ENCODE measurements around the gene LCORL.
"Not testable (repeated sequence)": the region's sequence is repeated elsewhere in the genome, so short reads cannot be mapped to it uniquely, and the experiment has no call there.

Gene LCORL

DNA sequence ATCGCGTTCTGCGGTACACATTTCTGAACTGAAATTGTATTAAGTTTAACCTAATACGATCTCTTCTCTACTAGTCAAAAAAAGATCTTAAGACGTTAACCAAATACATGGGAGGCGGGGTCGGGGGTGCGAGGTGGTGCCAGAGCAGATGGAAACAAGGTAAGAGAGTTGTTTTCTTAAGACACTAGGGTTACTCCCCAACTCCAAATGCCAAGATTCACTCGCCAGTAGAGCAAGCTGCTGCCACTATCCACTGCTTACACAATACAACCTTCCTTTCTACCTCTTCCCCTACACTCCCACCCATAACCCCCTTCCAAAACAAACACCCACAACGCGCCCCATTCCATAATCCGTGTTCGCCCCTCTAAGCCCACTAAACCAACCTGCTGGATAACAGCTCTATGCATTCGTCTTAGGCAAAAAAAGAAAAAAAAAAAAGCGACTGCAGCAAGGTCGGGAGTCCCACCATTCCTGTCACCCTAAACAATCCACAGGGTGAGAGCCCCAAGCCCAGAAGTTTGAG lies 1.3 kb downstream of the LCORL start:
- DNase-seq (ENCODE audit: low read depth) = peak; percentile 18

DNA sequence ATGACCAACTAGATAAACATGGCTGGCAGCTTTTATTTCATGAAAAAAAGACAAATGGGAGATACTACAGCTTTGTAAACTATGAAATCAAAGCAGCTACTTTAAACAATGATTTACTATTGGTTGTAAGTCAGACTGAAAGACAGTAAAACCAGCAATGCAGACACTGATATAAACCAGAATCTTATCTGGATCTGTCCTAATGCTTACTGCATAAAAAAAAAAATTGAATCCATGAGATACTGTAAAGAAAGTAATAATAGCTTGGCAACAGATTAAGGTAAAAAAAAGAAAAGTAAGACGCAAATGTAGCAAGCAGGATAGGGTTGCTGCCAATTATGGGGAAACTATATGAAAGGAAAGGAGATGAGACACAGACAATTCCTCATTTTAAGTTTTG lies 7.3 kb downstream of the LCORL start:
- no peak for DNase-seq (ENCODE audit: low read depth)

DNA sequence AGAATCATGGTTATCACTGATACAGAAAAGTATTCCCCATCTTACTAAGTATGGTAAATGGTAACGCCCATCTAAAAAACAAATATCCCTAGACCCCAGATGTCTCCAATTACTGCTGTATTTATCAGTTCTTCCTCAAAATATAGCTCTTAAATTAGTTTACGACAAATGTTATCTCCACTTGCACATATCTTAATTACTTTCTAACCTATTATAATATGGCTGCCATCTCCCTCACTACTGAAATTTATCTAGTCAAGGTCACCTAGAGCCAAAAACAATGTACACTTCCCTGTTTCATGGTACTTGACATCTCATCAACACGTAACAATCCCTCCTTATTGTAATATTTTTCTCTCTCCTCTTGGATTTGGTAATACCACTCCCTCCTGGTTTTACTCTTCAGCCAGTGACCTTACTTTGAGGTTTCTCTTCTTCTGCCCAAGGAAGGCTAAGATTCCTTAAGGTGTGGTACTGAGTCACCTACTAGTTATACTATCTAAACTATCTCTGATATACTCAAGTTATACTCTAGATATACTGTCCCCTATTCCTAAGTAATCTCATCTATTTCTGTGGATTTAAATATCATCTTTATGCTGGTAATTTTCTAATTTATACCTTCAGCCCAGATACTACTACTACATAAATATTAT lies 8.6 kb downstream of the LCORL start:
- no peak for DNase-seq (ENCODE audit: low read depth)

DNA sequence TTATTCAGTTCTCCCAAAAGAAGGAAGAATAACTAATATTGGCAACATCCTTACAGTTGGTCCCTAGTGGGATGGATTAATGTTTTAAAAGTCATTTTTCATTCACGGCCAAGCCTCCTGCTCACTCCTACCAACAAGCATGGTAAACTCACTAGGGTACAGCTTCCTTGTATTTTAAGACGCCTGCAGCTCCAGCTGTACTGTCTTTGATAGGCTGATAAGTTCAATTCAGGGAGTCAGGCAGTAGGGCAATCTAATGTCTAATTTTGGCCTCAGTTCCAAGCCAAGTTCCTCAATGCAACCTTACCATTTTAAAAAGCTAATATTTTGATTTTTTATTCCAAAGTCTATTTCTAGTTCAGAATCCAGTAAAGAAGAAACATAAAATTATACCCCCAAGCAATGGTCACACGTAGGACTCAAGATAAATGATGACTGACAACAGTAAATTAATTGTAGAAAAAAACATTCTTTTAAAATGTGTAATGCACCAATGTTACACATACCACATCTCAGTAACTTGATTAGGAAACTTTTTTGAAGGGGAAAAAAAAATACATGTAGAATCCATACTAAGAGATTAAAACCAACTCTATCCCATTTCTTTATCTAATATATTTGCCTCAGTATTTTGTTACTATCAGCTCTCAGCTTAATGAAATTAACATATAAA lies 9.3 kb downstream of the LCORL start:
- DNase-seq (ENCODE audit: low read depth) = no peak

DNA sequence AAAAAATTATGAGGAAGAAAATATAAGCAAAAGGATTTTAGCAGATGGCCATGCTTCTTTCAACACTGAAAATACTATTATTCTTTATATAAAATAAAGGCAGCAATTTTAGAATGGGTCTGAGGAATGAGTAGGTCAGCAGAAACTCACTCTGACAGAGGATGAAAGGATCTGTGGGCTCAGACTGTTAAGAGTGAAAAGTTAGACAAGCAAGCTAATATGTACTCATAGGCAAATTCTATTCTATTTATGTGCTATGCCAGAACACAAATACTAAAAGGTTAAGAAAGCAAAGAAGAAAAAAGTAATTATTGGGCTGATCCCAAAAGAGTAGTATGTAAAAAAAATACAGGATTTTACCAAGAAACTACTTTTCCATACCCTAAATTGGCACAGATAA lies 13.9 kb downstream of the LCORL start:
- no peak for DNase-seq (ENCODE audit: low read depth)

DNA sequence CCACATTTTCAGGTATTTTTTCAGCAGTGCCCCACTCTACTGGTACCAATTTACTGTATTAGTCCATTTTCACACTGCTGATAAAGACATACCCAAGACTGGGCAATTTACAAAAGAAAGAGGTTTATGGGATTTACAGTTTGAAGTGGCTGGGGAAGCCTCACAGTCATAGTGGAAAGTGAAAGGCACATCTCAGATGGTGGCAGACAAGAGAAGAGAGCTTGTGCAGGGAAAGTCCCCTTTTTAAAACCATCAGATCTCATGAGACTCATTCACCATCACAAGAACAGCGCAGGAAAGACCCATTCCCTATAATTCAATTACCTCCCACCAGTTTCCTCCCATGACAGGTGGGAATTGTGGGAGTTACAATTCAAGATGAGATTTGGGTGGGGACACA lies 15.1 kb downstream of the LCORL start:
- not testable (repeated sequence) for DNase-seq (ENCODE audit: low read depth)

DNA sequence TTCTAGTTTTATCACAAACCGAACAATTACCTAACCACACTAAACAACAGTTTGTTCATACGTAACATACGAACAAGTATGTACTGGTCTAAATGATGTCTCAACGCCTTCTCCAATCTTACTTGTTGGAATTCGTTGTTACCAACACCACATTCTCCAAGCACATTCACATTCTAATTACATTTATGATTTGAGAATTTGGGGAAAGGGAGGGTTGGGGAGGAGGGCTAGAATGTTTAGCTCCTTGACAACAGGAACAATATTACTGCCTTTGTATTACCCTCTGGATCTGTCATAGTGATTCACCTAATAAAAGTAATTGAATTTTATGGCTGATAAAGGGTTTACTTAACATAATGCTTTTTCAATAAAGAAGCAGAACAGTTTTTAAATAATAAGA lies 24.4 kb downstream of the LCORL start:
- no peak for DNase-seq (ENCODE audit: low read depth)

DNA sequence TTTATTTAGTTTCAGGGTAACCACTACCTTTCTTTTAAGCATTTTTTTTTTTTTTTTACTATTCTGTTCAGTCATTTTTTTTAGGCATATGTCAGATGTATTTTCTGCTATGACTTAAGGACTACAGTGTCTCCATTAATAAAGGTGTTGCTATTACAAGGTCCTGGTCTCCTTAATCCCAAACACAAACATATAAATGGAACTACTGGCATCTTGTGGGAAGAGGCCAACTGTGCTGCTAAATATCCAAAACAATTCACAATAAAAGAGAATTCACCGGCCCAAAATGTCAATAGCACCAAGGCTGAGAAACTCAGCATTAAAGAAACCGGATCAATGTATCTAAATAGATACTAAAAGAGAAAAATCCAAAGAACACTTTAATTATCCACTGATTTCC lies 26.4 kb downstream of the LCORL start:
- DNase-seq (ENCODE audit: low read depth) = no peak

DNA sequence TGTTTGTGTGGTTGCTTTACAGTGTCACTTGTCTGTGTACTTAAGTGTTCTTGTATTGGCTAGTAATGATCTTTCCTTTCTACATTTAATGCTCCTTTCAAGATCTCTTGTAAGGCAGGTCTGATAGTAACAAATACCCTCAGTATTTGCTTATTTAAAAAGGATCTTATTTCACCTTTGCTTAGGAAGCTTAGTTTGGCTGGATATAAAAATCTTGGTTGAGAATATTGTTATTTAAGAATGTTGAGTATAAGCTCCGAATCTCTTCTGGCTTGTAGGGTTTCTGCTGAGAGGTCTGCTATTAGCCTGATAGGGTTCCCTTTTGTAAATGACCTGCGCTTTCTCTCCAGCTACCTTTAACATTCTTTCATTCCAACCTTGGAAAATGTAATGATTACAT lies 35.7 kb downstream of the LCORL start:
- no peak for DNase-seq (ENCODE audit: low read depth)

DNA sequence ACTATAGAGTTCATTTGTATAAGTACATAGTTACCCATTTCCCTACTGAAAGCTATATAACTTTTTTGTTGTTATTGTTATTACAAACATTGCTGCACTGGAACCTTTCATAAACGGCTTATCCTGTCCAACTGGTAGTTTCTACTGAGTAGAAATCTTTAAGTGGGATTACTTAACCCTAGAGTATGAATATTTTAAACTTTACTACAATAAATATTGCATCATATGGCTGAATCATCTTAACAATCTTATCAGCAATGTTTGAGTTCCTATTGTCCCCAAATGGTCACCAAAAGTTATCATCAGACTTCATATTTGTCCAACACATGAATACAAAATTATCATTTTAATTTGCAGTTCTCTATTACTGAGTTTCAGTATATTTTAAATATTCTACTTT lies 40.5 kb downstream of the LCORL start:
- no peak for DNase-seq (ENCODE audit: low read depth)

DNA sequence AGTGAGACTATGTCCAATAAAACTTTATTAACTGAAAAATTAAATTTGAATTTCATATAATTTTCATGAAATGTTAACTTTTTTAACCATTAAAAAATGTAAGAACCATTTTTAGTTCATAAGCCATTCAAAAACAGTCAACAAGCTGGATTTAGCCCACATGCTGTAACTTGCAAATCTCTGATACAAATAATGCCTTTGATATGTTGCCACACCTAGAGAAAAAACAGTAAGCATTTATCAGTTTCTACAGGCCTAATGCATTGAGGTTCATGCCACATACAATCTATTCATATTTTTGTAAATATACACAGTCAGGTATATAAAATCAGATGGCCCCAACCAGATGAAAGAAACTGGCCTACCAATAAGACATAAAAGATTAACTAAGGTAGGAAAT lies 52.8 kb downstream of the LCORL start:
- DNase-seq (ENCODE audit: low read depth) = no peak

DNA sequence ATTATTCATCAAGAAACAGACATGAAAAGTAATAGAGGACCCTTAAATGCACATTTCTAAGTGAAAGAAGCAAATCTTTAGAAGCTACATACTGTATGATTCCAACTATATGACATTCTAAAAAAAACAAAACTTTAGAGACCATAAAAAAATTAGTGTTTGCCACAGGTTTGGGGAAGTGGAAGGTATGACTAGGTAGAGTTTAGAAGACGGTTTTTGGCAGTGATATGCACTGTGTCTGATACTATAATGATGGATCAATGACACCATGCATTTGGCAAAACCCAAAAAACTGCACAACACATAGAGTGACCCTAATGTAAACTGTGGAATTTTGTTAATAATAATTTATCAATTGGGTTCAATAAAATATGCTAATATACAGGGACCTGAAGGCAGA lies 54.5 kb downstream of the LCORL start:
- DNase-seq (ENCODE audit: low read depth) = no peak

DNA sequence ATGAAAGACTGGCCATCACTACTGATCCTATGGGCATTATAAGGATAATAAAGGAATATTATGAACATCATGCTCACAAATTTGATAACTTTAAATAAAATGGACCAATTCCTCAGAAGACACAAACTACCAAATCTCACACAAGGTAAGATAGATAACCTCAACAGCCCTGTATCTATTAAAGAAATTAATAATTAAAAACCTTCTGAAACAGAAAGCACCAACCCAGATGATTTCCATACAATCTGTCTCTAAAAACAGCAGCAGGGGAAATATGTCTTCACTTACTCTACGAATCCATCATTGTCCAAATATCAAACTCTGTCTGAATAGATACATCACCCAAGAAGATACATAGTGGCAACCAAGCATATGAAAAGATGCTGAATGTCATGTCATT lies 55.2 kb downstream of the LCORL start:
- DNase-seq (ENCODE audit: low read depth) = no peak

DNA sequence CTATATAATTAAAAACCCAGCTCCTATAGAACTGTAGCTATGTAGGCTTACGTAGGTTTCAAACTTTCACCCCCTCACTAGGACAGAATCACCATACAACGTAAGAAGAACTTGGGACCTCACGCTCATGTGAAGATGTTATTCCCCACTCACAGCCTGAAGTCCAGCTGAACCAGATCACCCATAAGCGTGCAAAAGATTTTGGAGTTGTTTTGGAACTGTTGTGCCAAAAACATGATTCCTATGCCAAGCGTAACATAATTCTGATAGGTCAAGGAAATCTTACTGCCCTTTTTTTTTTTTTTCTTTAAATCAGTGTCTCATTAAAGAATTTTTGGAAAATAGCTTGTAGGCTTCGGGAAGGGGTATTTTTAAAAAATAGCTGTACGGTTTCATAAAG lies 57.0 kb downstream of the LCORL start:
- no peak for DNase-seq (ENCODE audit: low read depth)

DNA sequence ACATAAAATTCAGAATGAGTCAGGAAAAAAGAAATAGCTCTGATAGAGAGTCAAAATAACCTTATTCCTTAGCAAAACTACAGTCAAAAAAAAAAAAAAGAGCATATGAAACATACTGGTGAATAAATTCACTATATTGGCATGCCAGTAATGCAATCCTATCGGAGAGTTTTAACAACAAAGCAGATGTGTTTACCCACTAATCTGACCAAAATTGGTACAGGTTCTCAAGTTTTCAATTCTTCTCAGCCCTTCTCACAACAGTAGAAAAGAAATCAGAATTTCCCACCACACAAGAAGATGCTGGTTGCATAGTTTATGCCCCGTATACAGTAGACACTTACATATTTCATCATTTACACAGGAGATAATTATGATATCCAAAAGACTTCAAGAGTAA lies 59.4 kb downstream of the LCORL start:
- no peak for DNase-seq (ENCODE audit: low read depth)

DNA sequence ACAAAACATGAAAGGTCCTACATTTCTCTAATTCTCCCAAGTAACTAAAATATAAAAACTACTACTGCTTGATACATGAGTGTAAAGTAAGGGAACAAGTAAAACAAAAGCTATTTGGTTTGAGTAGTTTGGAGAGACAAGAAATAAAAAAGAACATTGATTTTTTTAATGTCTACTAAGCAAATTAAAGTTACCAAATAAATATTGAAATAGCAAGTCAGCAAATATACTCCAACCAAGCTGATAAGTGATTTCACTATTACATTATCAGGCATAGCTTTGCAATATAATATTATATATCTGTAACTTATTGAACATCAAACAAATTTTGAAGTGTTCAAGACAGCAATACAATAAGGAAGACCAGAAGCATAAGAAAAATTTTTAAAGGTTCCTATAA lies 60.3 kb downstream of the LCORL start:
- DNase-seq (ENCODE audit: low read depth) = no peak

DNA sequence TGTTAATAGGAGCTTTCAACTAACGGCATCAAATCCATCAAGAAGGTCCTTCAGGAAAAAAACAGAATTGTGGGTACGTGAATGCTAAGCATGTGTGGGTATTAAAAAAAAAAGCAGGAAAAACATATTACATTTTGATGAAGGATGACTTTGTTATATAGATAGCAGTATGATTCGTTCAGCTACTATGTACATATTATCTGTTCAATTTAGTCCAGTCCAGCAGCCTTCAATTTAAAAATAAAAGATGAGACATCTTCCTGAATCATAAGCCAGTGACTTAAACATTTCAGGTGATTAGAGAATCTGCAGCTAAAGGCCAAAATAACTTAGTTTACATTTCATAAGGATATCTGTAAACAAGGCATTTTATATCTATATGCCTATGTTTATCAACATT lies 63.4 kb downstream of the LCORL start:
- no peak for DNase-seq (ENCODE audit: low read depth)

DNA sequence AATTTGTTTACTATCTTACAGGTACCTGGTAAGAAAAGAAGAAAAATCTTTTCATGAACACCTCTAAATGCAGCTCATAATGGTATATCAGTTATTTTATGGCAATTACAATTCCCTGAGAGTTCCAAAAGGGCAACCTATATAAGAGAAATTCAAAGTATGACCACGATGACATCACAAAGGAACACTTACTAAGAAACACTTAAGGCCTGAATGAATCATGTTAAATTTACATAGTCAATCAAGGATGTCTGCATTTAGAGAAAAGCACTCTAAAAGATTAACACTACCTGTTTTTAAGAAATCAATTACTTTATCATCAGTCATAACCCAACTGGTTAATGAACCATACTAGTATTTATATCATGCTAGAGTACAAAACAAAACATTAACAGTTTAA lies 63.9 kb downstream of the LCORL start:
- DNase-seq (ENCODE audit: low read depth) = no peak

DNA sequence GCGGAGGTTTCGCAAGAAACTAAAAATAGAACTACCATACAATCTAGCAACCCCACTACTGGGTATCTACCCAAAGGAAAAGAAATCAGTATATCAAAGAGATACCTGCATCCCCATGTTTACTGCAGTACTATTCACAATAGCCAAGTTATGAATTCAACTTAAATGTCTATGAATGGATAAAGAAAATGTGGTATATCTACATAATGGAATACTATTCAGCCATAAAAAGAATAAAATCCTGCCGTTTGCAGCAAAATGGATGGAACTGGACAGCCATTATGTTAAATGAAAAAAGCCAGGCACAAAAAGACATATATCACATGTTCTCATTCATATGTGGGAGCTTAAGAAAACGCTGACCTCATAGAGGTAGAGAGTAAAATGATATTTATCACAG lies 65.3 kb downstream of the LCORL start:
- DNase-seq (ENCODE audit: low read depth) = no peak

DNA sequence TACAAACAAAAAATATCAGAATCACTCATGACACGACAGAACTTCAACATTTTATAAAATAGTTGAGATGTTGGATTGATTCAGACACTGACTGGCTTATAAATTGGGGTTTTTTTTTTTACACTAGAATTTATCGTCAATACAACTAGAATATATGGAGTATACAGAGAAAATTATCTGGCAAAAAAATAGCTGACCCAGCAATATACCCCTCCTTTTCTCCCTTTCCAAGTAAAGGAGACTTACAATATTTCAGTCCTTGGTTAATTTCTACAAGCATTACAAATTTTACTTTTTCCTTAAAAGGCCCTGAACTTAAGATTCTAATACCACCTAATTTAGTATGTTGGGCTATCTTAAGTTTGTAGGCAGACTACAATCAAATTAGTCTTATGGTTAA lies 76.3 kb downstream of the LCORL start:
- no peak for DNase-seq (ENCODE audit: low read depth)

DNA sequence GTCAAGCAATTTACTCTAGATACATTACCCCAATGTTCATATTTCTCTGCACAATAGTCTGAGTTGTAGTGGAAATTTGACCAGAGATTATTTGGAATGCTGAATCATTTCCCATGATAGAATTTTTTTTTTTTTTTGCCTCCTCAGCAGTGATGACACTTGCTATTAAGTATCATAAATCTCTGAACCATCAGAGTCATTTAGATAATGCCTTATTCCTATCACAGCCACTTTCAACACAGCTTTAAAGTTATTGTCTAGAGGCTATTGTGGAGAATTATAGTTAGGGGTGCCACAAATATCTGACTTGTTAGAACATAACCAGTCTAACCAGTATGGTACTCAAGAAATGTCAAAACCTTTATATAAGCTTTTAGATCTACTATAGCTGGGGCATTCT lies 79.8 kb downstream of the LCORL start:
- DNase-seq (ENCODE audit: low read depth) = no peak

DNA sequence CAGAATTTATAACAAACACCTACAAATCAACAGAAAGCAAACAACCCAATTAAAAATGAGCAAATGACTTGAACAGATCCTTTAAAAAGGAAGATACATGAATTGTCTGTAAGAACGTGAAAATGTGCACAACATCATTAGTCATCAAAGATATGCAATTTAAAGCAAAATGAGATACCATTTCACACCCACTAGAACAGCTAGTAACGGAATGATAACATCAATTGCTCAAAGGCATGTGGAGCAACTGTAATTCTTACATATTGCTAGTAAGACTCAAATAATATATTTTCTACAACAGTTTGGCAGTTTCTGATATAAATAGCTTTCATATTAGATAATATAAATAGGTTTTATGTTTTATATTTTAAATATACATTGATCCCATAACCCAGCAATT lies 82.5 kb downstream of the LCORL start:
- DNase-seq (ENCODE audit: low read depth) = no peak

DNA sequence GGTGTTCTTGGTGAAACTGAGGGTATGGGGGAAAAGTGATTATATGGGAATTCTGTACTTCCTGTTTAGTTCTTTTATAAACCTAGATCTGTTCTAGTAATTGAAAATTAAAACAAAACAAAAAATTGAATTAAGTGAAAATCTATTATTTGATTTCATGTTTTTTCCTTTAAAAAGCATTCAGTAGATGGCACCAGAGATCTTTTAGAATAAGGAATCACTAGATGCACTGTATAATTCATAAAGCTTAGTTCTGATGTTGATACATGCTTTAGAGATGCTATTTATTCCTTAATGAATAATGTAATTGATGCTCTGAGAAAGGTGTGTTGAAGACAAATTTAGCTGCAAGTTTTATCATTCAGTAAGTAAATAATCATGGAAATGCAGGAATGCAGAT lies 87.3 kb downstream of the LCORL start:
- no peak for DNase-seq (ENCODE audit: low read depth)

DNA sequence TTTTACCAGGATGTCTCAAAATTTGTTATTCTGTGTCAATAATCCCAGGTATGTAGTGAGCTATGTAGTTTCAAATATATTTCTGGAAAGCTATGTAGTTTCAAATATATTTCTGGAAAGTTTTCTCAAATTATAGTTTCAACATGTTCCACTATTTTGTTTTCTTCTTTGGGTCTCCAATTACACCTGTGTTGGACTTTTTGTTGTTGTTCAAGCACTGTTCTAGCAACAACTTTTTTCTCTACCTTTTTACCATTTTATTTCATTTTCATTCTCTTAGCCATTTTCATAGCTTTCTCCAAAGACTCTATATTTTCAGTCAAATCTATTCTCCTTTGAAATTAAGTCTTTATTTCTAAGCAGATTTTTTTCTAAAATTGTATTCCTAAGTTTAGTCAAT lies 88.4 kb downstream of the LCORL start:
- no peak for DNase-seq (ENCODE audit: low read depth)

All from fibroblast of gingiva (primary cell).